ENCODE measurements around the gene APMAP. TPM values are rescaled to one million over a fixed set of nuclear protein-coding genes. Genes with fewer than 3 reads are reported as not detected.

Gene APMAP
- total RNA-seq, 4 donors from 2014 or later: 19.0 to 40.9 (median 31.6) TPM

DNA sequence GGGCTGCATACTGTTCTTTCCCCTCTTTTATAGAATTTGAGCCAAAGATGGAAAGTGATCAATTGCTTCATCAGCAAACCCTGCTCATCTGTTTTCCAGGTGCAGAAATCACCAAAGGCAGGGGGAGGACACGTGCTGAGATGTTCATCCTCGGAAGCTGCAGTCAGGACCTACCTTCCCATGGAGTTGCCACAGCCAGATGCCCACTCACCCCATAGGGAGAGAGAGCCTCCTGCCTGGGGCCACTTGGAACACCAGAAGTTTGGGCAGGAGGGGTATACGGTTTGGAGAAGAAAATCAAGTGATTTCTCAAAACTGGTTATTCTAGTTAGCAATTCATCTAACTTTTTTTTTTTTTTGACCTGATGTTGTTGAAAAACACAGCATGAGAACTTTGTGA lies 48.8 kb downstream of the APMAP start:
- H3K27me3 ChIP-seq: no peaks in the 10 kb centered on the region
- DNase-seq: no peak
- H3K36me3 ChIP-seq: no peaks in the 10 kb centered on the region
- no peak overlapping the region for H3K27ac ChIP-seq
- no peaks in the 10 kb centered on the region for H3K4me1 ChIP-seq
- TF ChIP-seq, protein P1, sequence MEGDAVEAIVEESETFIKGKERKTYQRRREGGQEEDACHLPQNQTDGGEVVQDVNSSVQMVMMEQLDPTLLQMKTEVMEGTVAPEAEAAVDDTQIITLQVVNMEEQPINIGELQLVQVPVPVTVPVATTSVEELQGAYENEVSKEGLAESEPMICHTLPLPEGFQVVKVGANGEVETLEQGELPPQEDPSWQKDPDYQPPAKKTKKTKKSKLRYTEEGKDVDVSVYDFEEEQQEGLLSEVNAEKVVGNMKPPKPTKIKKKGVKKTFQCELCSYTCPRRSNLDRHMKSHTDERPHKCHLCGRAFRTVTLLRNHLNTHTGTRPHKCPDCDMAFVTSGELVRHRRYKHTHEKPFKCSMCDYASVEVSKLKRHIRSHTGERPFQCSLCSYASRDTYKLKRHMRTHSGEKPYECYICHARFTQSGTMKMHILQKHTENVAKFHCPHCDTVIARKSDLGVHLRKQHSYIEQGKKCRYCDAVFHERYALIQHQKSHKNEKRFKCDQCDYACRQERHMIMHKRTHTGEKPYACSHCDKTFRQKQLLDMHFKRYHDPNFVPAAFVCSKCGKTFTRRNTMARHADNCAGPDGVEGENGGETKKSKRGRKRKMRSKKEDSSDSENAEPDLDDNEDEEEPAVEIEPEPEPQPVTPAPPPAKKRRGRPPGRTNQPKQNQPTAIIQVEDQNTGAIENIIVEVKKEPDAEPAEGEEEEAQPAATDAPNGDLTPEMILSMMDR (IDR thresholded peaks at IDR 0.05): no peak
- no peak for TF ChIP-seq POLR2A (IDR thresholded peaks at IDR 0.05)
- H3K4me3 ChIP-seq: no peak overlapping the region
- no peaks in the 10 kb centered on the region for H3K9me3 ChIP-seq

DNA sequence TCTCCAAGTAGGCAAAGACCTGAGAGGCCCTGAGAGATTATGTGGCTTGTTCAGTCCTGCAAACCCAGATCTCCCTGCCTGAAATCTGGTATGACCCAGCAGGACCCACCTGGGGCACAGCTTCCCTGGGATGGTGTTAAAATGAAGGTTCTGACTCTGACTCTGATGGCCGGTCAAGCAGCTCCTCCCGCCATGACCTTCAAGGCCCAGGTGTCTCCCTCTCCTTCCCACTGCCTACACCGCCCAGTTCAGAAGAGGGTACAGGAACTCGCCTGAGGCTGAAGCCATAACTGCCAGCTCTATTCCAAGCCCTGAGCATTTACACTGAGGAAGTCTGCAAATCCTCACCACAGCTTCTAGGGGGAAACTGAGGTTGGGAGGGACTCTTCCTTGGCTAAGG lies 49.4 kb downstream of the APMAP start:
- Histone ChIP-seq H3K36me3 (no peaks in the 10 kb centered on the region), H3K9me3 (no peaks in the 10 kb centered on the region), H3K4me3 (no peak overlapping the region), H3K27ac (no peak overlapping the region), H3K4me1 (no peaks in the 10 kb centered on the region), H3K27me3 (no peaks in the 10 kb centered on the region)
- TF ChIP-seq, protein P1 (IDR thresholded peaks at IDR 0.05): no peak
- TF ChIP-seq POLR2A (IDR thresholded peaks at IDR 0.05): no peak
- DNase-seq: no peak

GRCh38 chr20:24942679-24943078 lies 49.9 kb downstream of the APMAP start:
- Histone ChIP-seq H3K36me3 (no peaks in the 10 kb centered on the region), H3K27me3 (no peaks in the 10 kb centered on the region), H3K27ac (no peak overlapping the region), H3K9me3 (no peaks in the 10 kb centered on the region), H3K4me1 (no peaks in the 10 kb centered on the region), H3K4me3 (no peak overlapping the region)
- TF ChIP-seq, protein P1 (IDR thresholded peaks at IDR 0.05): no peak
- no peak for TF ChIP-seq POLR2A (IDR thresholded peaks at IDR 0.05)
- DNase-seq: no peak

- H3K9me3 ChIP-seq: no peaks in the 10 kb centered on the region
- no peaks in the 10 kb centered on the region for H3K36me3 ChIP-seq
- H3K4me3 ChIP-seq: no peak overlapping the region
- H3K27ac ChIP-seq: no peak overlapping the region
- H3K27me3 ChIP-seq: no peaks in the 10 kb centered on the region
- no peak for TF ChIP-seq POLR2A (IDR thresholded peaks at IDR 0.05)
- TF ChIP-seq, protein P1 (IDR thresholded peaks at IDR 0.05): no peak
- H3K4me1 ChIP-seq: no peaks in the 10 kb centered on the region
- DNase-seq: no peak
Observed at GRCh38 chr20:24939036-24939435, 53.5 kb downstream of the APMAP start.

DNA sequence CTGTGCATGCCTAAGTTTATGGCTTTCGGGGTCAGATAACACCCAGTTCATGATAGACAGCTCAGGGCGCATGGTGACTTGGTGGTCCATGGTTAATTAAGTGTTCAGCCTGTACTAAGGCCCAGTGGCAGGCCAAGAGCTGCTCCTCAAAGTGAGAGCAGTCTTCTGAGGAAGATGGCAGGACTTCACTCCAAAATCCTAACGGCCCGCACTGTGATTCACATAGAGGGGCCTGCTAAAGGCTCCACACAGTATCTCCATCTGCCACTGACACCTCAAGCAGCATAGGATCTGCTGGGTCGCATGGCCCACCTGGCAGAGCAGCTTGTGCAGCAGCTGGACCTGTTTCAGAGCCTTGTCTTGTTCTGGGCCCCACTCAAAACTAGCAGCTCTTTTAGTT lies 54.1 kb downstream of the APMAP start:
- H3K4me1 ChIP-seq: no peaks in the 10 kb centered on the region
- H3K9me3 ChIP-seq: no peaks in the 10 kb centered on the region
- DNase-seq: peak in 1 of 3 donors; percentile 27
- TF ChIP-seq, protein P1 (IDR thresholded peaks at IDR 0.05): no peak
- no peak for TF ChIP-seq POLR2A (IDR thresholded peaks at IDR 0.05)
- no peaks in the 10 kb centered on the region for H3K27me3 ChIP-seq
- no peak overlapping the region for H3K27ac ChIP-seq
- H3K36me3 ChIP-seq: no peaks in the 10 kb centered on the region
- no peak overlapping the region for H3K4me3 ChIP-seq

DNA sequence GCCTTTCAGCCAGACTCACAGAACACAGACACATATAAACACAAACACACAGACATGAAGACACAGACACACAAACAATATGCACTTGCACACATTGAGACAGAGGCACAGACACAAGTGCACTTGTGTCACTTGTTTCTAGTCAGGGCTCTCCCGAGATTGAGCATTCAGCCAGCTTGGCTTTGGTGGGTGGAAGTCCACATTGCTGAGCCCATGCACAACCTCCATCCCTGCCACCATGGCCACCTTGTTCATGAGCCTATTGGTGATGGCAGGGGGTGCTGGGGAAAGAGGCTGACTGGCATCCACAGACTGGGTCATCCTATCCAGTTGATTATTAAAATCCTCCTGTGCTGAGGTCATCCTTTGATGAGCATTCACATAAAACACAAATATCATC lies 55.0 kb downstream of the APMAP start:
- H3K9me3 ChIP-seq: no peaks in the 10 kb centered on the region
- H3K27ac ChIP-seq: no peak overlapping the region
- H3K27me3 ChIP-seq: no peaks in the 10 kb centered on the region
- TF ChIP-seq, protein P1 (IDR thresholded peaks at IDR 0.05): no peak
- TF ChIP-seq POLR2A (IDR thresholded peaks at IDR 0.05): no peak
- no peak for DNase-seq
- no peaks in the 10 kb centered on the region for H3K36me3 ChIP-seq
- no peaks in the 10 kb centered on the region for H3K4me1 ChIP-seq
- H3K4me3 ChIP-seq: no peak overlapping the region
